SK-MEL-5 (cell line): Measurements from ENCODE around the gene MAP3K7CL. TPM values are rescaled to one million over a fixed set of nuclear protein-coding genes. Genes with fewer than 3 reads are reported as not detected.

Experiments
- DNase-seq: peaks from one replicate; pipeline ENCODE4 v3.0.0-alpha.2; 2016; ENCODE audit warnings: low read depth, low spot score
- in situ Hi-C: cut with HindIII; loops from 2 replicates; pipeline ENCODE4 v1.10.0; 2016; ENCODE audit warnings: low sequenced_read_pairs, high pct_unique_total_duplicates, low pct_unique_long_range_greater_than_20kb
- polyA plus RNA-seq, 2 experiments: library from polyadenylated mRNA; depleted of rRNA; stranded (reverse); fragments of >200 nt; gene quantifications; 2 replicates each; pipeline ENCODE4 v1.2.3, GENCODE V29; 2015
- total RNA-seq: library from RNA; depleted of rRNA; stranded (reverse); fragments of >200 nt; shearing (Covaris generic); gene quantifications from 2 replicates; pipeline ENCODE4 v1.2.3, GENCODE V29; 2014; rRNA removed

Gene MAP3K7CL
- not detected in 2 replicates for total RNA-seq
- 0.06 TPM in 1 of 2 replicates, not detected in the other for polyA plus RNA-seq (2015; cell fraction: cytosol; rRNA removed)
- not detected in 2 replicates for polyA plus RNA-seq (2015; cell fraction: nucleus; rRNA removed)

- in situ Hi-C loops = no loop called here
These were observed at the start of gene MAP3K7CL for GRCh38 chr21:29130270-29130969. Gene MAP3K7CL (plus strand): TSS chr21:29130644. CDS start chr21:29133345, 2,701 bp downstream.

GRCh38 chr21:29082046-29082815 lies 48.2 kb upstream of the MAP3K7CL start:
- no peak for DNase-seq
- in situ Hi-C loops = no loop called here

More at GRCh38 chr21:29130270-29130969, at the start of gene MAP3K7CL:
- DNase-seq = no peak

- no peak for DNase-seq
- in situ Hi-C loops = no loop called here
These were observed 47.1 kb upstream of the MAP3K7CL start for GRCh38 chr21:29083306-29083705.

GRCh38 chr21:29084372-29084771 lies 46.1 kb upstream of the MAP3K7CL start:
- DNase-seq = no peak
- in situ Hi-C loops = no loop called here

GRCh38 chr21:29085106-29085752 lies 45.2 kb upstream of the MAP3K7CL start:
- in situ Hi-C loops = no loop called here
- no peak for DNase-seq

- in situ Hi-C loops = no loop called here
- no peak for DNase-seq
These were observed 39.4 kb upstream of the MAP3K7CL start for GRCh38 chr21:29091033-29091432.

- in situ Hi-C loops = no loop called here
- DNase-seq = no peak
These were observed 38.1 kb upstream of the MAP3K7CL start for GRCh38 chr21:29092102-29092959.

- DNase-seq = no peak
- in situ Hi-C loops = no loop called here
These were observed 34.0 kb upstream of the MAP3K7CL start for GRCh38 chr21:29096218-29097015.

- in situ Hi-C loops = no loop called here
- no peak for DNase-seq
These were observed 32.3 kb upstream of the MAP3K7CL start for GRCh38 chr21:29098156-29098555.

GRCh38 chr21:29102791-29103257 lies 27.6 kb upstream of the MAP3K7CL start:
- DNase-seq = no peak
- in situ Hi-C loops = no loop called here

GRCh38 chr21:29104239-29104708 lies 26.2 kb upstream of the MAP3K7CL start:
- DNase-seq = no peak
- in situ Hi-C loops = no loop called here

- in situ Hi-C loops = no loop called here
- no peak for DNase-seq
These were observed 25.2 kb upstream of the MAP3K7CL start for GRCh38 chr21:29105218-29105617.

- DNase-seq = no peak
- in situ Hi-C loops = no loop called here
These were observed 15.5 kb upstream of the MAP3K7CL start for GRCh38 chr21:29114765-29115500.

- no peak for DNase-seq
- in situ Hi-C loops = no loop called here
These were observed 14.5 kb upstream of the MAP3K7CL start for GRCh38 chr21:29115899-29116298.

- in situ Hi-C loops = no loop called here
- DNase-seq = no peak
These were observed 13.0 kb upstream of the MAP3K7CL start for GRCh38 chr21:29117372-29117955.

GRCh38 chr21:29121759-29122158 lies 8.7 kb upstream of the MAP3K7CL start:
- in situ Hi-C loops = no loop called here
- DNase-seq = no peak
